H7 (cell line): ENCODE measurements around the gene ZNF140. TPM values are rescaled to one million over a fixed set of nuclear protein-coding genes. Genes with fewer than 3 reads are reported as not detected.

Experiments used
- DNase-seq: peaks from one replicate; pipeline ENCODE4 v3.0.0; 2012
- H3K27me3 ChIP-seq: 2 replicates; pipeline ENCODE4 v1.6.0; 2011; ENCODE audit warnings: mild to moderate bottlenecking, low read length; ENCODE audit not compliant: control insufficient read depth, insufficient read depth
- H3K36me3 ChIP-seq: replicated peaks from 2 replicates; pipeline ENCODE4 v1.5.1; 2011; ENCODE audit warnings: low read length; ENCODE audit not compliant: control insufficient read depth, insufficient read depth
- H3K4me3 ChIP-seq: 2 replicates; pipeline ENCODE4 v1.5.1; 2011; ENCODE audit warnings: low read depth, mild to moderate bottlenecking, control low read depth, low read length, moderate library complexity; ENCODE audit not compliant: insufficient read depth
- total RNA-seq: library from RNA; depleted of rRNA; stranded (reverse); fragments of >200 nt; shearing (Covaris generic); gene quantifications from 2 replicates; pipeline ENCODE4 v1.2.3, GENCODE V29; 2014; rRNA removed

Gene ZNF140
- total RNA-seq, 1 experiment from 2014 or later: 13.4 TPM

DNA sequence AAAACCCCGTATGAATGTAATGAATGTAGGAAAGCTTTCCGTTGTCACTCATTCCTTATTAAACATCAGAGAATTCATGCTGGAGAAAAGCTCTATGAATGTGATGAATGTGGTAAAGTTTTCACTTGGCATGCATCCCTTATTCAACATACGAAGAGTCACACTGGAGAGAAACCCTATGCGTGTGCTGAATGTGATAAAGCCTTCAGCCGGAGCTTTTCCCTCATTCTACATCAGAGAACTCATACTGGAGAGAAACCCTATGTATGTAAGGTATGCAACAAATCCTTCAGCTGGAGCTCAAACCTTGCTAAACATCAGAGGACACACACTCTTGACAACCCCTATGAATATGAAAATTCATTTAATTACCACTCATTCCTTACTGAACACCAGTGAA, 25.5 kb downstream of the ZNF140 start:
- H3K27me3 ChIP-seq: no peaks in the 10 kb centered on the region
- H3K36me3 ChIP-seq: peaks cover 15% of the 10 kb centered on the region
- no peak for DNase-seq
- no peak overlapping the region for H3K4me3 ChIP-seq

GRCh38 chr12:133107121-133107520, 26.4 kb downstream of the ZNF140 start:
- DNase-seq: no peak
- Histone ChIP-seq H3K27me3 (no peaks in the 10 kb centered on the region), H3K4me3 (no peak overlapping the region), H3K36me3 (peaks cover 15% of the 10 kb centered on the region)

DNA sequence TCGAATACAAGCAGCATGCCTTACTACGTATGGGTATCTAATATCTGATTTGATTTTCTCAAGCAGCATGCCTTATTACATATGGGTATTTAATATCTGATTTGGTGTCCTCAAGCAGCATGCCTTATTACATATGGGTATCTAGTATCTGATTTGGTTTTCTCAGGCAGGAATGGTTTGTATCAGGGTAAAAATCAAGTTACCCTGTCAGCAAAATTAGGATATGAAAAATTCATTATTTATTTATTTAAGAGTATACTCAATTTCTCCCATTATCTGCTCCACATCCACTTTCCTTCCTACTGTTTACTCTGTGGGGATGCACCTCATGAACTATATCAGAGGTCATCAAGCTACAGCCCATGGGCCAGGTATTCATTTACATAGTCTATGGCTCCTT, 27.4 kb downstream of the ZNF140 start:
- Histone ChIP-seq H3K27me3 (no peaks in the 10 kb centered on the region), H3K4me3 (no peak overlapping the region), H3K36me3 (peaks cover 13% of the 10 kb centered on the region)
- DNase-seq: no peak

GRCh38 chr12:133120385-133121191, 39.9 kb downstream of the ZNF140 start:
- Histone ChIP-seq H3K27me3 (no peaks in the 10 kb centered on the region), H3K36me3 (peaks cover 11% of the 10 kb centered on the region), H3K4me3 (no peak overlapping the region)
- DNase-seq: no peak

DNA sequence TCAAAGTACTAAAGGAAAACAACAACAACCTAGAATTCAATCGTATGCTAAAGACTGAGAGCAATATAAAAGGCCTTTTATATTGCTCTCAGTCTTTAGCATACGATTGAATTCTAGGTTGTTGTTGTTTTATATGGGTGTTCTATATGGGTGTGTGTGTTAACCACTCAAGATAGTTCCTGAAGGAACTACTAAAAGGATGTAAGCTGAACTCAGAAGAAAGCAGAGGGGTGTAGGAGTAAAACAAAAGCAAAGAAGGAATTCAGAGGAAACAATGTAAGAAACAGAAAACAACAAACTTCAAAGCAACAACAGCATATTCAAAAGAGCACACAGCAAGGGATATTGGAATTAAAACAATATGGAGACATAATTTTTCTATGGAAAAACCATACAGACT, 44.0 kb downstream of the ZNF140 start:
- Histone ChIP-seq H3K36me3 (peaks cover 10% of the 10 kb centered on the region), H3K4me3 (no peak overlapping the region), H3K27me3 (no peaks in the 10 kb centered on the region)
- DNase-seq: no peak

- peak overlapping the region; percentile 82 for H3K4me3 ChIP-seq
- DNase-seq: no peak
These were observed 48.8 kb downstream of the ZNF140 start for GRCh38 chr12:133129368-133130037.

GRCh38 chr12:133130038-133130807, 49.5 kb downstream of the ZNF140 start, which contains the start of the genes ZNF10 and ZNF891:
ZNF10 (plus strand) TSS chr12:133130627; CDS start chr12:133144493, 13,866 bp downstream.
ZNF891 (minus strand) TSS chr12:133130274; CDS start chr12:133121918, 8,356 bp downstream.
- no peaks in the 10 kb centered on the region for H3K27me3 ChIP-seq
- peak; percentile 92 for DNase-seq
- peaks cover 3% of the 10 kb centered on the region for H3K36me3 ChIP-seq
- peak within 1 kb of the TSS; percentile 82 for H3K4me3 ChIP-seq

More at GRCh38 chr12:133129368-133130037, 48.8 kb downstream of the ZNF140 start:
- H3K27me3 ChIP-seq: no peaks in the 10 kb centered on the region
- 0 out of 2 replicates have a peak, but pooled peaks cover 1% of the 10 kb centered on the region for H3K36me3 ChIP-seq

GRCh38 chr12:133130808-133131128, 50.0 kb downstream of the ZNF140 start:
- H3K4me3 ChIP-seq: peak overlapping the region; percentile 82
- H3K27me3 ChIP-seq: no peaks in the 10 kb centered on the region
- DNase-seq: no peak
- peaks cover 4% of the 10 kb centered on the region for H3K36me3 ChIP-seq

DNA sequence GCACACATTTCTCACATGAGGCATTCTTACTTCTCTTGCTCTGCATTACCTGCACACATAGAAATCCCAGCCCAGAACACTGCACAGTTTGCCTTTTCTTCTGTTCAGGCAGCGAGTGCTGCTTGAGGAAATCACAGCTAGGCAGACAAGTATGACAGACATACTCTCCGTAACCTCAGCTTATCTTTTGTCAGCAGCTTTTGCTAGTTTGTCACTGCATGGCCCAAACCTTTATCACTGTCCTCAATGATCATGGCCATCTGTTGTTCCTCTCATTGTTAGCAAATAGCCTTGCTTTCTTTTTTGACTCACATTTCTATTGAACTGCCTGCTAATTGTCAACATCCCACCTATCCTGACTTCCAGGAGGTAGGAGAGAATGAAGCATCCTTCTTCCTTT, 55.0 kb downstream of the ZNF140 start:
- peaks cover 9% of the 10 kb centered on the region for H3K36me3 ChIP-seq
- no peaks in the 10 kb centered on the region for H3K27me3 ChIP-seq
- H3K4me3 ChIP-seq: no peak overlapping the region
- no peak for DNase-seq

DNA sequence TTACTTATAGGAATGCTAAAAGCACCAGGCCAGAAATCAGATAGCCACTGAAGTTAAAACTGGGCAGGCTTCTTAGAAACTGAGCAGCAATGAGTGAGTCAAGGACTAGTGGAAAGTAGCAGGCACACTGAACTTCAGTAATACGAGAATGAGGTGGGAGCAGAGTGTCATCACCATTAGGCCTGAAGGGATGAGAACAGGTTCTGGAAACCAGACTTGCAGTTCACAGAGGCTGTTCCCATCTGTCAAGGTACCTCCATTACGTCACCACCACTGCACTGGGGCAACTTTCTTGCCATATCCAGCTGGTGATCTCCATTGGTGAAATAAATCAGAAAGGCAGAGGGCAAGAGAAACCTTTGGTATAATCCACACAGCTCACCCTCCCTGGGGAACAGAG, 65.3 kb downstream of the ZNF140 start:
- Histone ChIP-seq H3K36me3 (peaks cover 9% of the 10 kb centered on the region), H3K27me3 (no peaks in the 10 kb centered on the region), H3K4me3 (no peak overlapping the region)
- no peak for DNase-seq

- DNase-seq: no peak
- H3K27me3 ChIP-seq: no peaks in the 10 kb centered on the region
- no peak overlapping the region for H3K4me3 ChIP-seq
- H3K36me3 ChIP-seq: peaks cover 24% of the 10 kb centered on the region
These were observed 75.5 kb downstream of the ZNF140 start for GRCh38 chr12:133156125-133156690.

Other genes with a start within 250 kb of the ZNF140 start
- gene CHFR, start 193.3 kb upstream of the ZNF140 start, total RNA-seq: 63.4 and 68.6 TPM in 2 replicates
- gene ZNF605, start 124.6 kb upstream of the ZNF140 start, total RNA-seq: 5.5 and 11.0 TPM in 2 replicates
- 6.3 and 10.1 TPM in 2 replicates for gene ZNF26, start 94.6 kb upstream of the ZNF140 start, total RNA-seq
- gene ZNF84, start 43.4 kb upstream of the ZNF140 start, total RNA-seq: 12.1 and 14.6 TPM in 2 replicates
- 0.55 and 0.96 TPM in 2 replicates for gene ZNF891, start 49.4 kb downstream of the ZNF140 start, total RNA-seq
- gene ZNF10, start 49.7 kb downstream of the ZNF140 start, total RNA-seq: 2.2 and 5.6 TPM in 2 replicates
- 16.4 and 21.7 TPM in 2 replicates for gene ZNF268, start 100.6 kb downstream of the ZNF140 start, total RNA-seq
- not detected in 2 replicates for gene ANHX, start 155.0 kb downstream of the ZNF140 start, total RNA-seq